ENCODE data around the gene MYO9A. TPM values are rescaled to one million over a fixed set of nuclear protein-coding genes. Genes with fewer than 3 reads are reported as not detected.

Gene MYO9A
- total RNA-seq, 6 experiments from 2014 or later = 25.3 to 29.1 (median 27.3) TPM

DNA sequence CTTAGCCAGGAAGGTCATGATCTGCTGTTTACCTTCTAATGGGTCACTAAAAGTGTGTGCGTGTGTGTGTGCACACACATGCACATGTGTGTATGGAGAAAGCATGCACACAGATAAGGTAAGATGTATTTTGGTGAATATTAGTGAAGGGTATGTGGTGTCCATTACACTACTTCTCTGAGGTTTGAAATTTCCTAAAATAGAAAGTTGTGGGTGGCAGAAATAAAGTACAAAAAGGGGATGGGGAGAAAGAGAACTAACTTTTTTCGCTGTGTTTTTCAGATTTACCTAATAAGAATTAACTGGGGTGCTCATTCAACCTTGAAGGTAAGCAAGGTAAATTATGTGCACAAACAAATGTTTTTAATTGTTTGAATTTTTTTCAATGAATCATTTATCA is 332.0 kb downstream of the MYO9A start:
- TF ChIP-seq, protein P1, sequence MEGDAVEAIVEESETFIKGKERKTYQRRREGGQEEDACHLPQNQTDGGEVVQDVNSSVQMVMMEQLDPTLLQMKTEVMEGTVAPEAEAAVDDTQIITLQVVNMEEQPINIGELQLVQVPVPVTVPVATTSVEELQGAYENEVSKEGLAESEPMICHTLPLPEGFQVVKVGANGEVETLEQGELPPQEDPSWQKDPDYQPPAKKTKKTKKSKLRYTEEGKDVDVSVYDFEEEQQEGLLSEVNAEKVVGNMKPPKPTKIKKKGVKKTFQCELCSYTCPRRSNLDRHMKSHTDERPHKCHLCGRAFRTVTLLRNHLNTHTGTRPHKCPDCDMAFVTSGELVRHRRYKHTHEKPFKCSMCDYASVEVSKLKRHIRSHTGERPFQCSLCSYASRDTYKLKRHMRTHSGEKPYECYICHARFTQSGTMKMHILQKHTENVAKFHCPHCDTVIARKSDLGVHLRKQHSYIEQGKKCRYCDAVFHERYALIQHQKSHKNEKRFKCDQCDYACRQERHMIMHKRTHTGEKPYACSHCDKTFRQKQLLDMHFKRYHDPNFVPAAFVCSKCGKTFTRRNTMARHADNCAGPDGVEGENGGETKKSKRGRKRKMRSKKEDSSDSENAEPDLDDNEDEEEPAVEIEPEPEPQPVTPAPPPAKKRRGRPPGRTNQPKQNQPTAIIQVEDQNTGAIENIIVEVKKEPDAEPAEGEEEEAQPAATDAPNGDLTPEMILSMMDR (IDR thresholded peaks at IDR 0.05) = no peak
- no peak for DNase-seq
- Mint-ChIP-seq H3K4me3 (no peak overlapping the region), H3K27ac (no peak overlapping the region), H3K36me3 (ENCODE audit: low read depth) (no peaks in the 10 kb centered on the region), H3K4me1 (ENCODE audit: low read depth) (peaks cover 28% of the 10 kb centered on the region), H3K27me3 (ENCODE audit: insufficient read depth) (peaks cover 14% of the 10 kb centered on the region), H3K9me3 (no peaks in the 10 kb centered on the region)

GRCh38 chr15:71784719-71785118 is 333.2 kb downstream of the MYO9A start:
- no peaks in the 10 kb centered on the region for H3K36me3 Mint-ChIP-seq (ENCODE audit: low read depth)
- peaks cover 28% of the 10 kb centered on the region for H3K4me1 Mint-ChIP-seq (ENCODE audit: low read depth)
- H3K9me3 Mint-ChIP-seq = no peaks in the 10 kb centered on the region

DNA sequence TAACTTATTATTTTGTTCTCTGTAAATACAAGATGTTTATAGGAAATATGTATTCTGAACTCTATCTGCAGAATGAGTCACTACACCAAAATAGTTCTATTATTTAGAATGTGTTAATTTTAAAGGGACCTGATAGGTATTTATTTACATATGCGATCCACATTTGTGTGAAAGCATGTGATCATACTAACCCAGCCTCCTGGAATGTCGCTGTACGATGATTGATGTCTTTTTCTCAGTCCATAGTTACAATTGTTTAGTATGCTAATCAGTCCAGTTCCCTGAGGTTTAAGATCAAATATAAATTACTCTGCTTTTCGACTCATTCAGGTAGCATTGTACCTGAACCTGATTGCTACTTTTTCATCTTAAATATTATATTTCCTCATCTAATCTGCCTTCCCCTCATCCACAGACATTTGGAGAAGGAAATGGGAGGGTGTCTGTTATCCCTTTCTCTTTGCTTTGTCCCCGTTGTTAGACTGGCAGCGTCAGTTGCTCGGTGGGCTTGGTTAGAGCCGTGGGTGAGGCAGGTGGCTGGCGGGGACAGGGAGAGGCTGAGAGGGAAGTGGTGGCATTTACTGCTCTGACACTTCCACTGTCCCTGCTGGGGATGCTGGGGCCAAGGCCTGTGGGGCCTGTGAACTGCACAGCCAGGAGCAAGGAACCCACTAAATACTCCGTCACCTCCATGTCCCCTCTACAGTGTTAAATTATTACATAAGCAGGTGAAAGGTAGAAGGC is 335.4 kb downstream of the MYO9A start:
- DNase-seq = no peak
- peaks cover 34% of the 10 kb centered on the region for H3K4me1 Mint-ChIP-seq (ENCODE audit: low read depth)
- peaks cover 8% of the 10 kb centered on the region for H3K27me3 Mint-ChIP-seq (ENCODE audit: insufficient read depth)
- no peak overlapping the region for H3K27ac Mint-ChIP-seq
- H3K36me3 Mint-ChIP-seq (ENCODE audit: low read depth) = no peaks in the 10 kb centered on the region
- H3K9me3 Mint-ChIP-seq = no peaks in the 10 kb centered on the region
- H3K4me3 Mint-ChIP-seq = no peak overlapping the region
- TF ChIP-seq, protein P1 (IDR thresholded peaks at IDR 0.05) = no peak

More at GRCh38 chr15:71784719-71785118, 333.2 kb downstream of the MYO9A start:
- DNase-seq = no peak
- Mint-ChIP-seq H3K27ac (no peak overlapping the region), H3K4me3 (no peak overlapping the region), H3K27me3 (ENCODE audit: insufficient read depth) (peaks cover 11% of the 10 kb centered on the region)
- TF ChIP-seq, protein P1 (IDR thresholded peaks at IDR 0.05) = peak; percentile 66

- Mint-ChIP-seq H3K27me3 (ENCODE audit: insufficient read depth) (peaks cover 8% of the 10 kb centered on the region), H3K36me3 (ENCODE audit: low read depth) (no peaks in the 10 kb centered on the region), H3K4me3 (no peak overlapping the region), H3K4me1 (ENCODE audit: low read depth) (peaks cover 34% of the 10 kb centered on the region), H3K27ac (no peak overlapping the region), H3K9me3 (no peaks in the 10 kb centered on the region)
- no peak for DNase-seq
- TF ChIP-seq, protein P1 (IDR thresholded peaks at IDR 0.05) = no peak
These were observed 336.0 kb downstream of the MYO9A start for GRCh38 chr15:71781965-71782265.

DNA sequence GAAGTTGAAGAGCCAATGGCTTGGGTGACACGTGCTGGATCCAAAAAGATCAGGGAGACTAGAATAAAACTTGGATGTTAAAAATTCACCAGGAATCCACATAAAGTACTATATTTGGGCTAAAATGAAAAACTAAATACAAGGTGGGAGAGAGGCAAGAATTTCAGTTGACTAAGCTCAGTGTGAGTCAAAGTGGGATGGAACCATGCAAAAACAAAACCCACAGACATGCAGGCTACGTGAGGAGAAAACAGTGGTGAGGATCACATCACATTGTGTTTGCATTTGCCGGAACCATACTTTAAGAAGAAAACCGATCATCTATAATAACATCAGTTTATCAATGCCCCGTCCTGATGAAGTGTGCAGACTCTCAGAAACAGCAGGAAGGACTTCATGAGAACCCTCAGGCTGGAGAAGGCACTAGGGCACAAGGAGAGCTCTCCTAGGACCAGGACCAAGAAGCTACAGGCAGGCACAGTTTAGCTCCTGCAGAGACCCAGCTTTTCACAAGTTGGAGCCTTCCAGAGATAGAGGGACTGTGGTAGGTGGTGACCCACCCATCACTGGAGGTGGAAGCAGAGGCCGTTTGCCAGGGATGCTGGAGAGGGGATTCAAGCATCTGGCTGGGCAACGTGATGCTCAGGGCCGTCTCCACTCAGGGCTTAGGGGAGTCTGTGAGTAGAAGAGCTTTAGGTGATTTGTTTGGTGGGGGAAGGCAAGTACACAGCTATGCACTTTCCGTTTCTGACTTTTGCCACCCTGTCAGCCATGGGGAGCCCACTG is 336.6 kb downstream of the MYO9A start:
- Mint-ChIP-seq H3K27me3 (ENCODE audit: insufficient read depth) (peaks cover 7% of the 10 kb centered on the region), H3K36me3 (ENCODE audit: low read depth) (no peaks in the 10 kb centered on the region), H3K27ac (peak overlapping the region; percentile 9; the same call in 1 of the 2 replicates), H3K9me3 (no peaks in the 10 kb centered on the region), H3K4me1 (ENCODE audit: low read depth) (peaks cover 38% of the 10 kb centered on the region), H3K4me3 (peak overlapping the region; percentile 20; the same call in 1 of the 2 replicates)
- peak; percentile 23 for DNase-seq
- TF ChIP-seq, protein P1 (IDR thresholded peaks at IDR 0.05) = no peak

Measured in HFFc6 (cell line).